HG03175 (cell line): ENCODE results near the gene ZDHHC7.
"Not testable (repeated sequence)": the region's sequence is repeated elsewhere in the genome, so short reads cannot be mapped to it uniquely, and the experiment has no call there.

Experiments used
- ATAC-seq: cut with Tn5 transposase; IDR thresholded peaks from one replicate; pipeline ENCODE4 v1.9.1; 2021; ENCODE audit warnings: mild to moderate bottlenecking, moderate library complexity; ENCODE audit not compliant: unreplicated experiment

The ZDHHC7 gene

GRCh38 chr16:85010931-85011845, at the start of gene ZDHHC7:
Gene ZDHHC7 (minus strand): TSS chr16:85011535. CDS start chr16:84990618, 20,917 bp downstream.
- peak; percentile 90 for ATAC-seq

GRCh38 chr16:85058909-85059308, 47.6 kb upstream of the ZDHHC7 start:
- no peak for ATAC-seq

GRCh38 chr16:85057948-85058347, 46.6 kb upstream of the ZDHHC7 start:
- ATAC-seq = no peak

DNA sequence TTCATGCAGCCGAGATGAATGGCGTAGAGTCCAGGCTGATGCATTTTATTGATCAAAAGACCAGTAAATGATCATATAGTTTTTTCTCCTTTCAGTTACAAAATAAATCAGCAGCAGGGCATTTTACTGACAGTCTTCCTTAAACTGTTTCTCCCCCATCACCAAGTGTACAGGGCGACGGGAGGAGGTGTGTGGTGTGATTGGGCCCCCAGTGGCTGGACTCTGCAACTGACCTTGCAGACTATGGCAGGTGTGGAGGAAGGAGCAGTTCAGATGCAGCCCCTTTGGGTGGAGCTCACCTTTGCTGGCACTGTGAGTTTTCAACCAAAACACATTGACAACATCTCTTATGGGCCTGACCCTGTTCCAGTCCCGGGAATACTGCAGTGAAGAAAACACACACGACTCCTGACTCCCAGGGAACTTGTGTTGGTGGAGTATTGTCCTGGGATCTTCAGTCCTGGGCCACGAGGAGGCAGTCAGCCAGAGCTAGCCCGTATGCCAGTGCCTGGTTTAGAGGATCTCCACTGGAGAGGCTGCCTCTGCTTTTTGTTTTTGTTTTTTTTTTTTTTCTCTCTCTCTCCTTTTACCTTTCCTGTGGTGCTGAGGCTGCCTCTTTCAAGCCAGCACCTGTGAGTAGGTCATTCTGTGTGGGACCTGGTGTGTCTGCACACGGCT, 46.0 kb upstream of the ZDHHC7 start:
- no peak for ATAC-seq

DNA sequence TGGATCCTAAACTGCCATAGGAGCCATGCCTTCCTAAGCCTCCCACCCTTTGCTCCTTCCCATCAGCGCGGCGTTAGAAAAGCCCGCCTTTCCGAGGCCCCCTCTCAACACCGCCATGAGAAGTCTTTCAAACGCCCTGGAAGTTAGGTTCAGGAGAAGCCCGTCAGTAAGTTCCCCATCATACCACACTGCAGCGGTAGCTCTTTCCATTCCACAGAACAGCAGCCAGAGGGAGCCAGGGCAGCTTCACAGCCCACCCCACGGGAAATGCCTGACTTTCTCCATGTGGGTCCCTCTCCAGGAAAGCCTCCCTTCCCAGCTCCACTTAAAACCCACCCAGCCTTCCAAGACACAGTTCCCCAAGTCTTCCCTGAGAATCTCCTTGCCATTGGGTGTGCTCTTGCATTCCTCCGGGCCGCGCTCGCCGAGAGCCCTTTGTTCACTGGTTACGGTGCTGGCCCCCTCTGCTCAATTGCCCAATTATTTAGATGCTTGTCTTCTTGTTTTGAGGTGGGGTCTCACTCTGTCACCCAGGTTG, 44.9 kb upstream of the ZDHHC7 start:
- no peak for ATAC-seq

- peak; percentile 92 for ATAC-seq
These were observed 44.3 kb upstream of the ZDHHC7 start for GRCh38 chr16:85055493-85056210.

DNA sequence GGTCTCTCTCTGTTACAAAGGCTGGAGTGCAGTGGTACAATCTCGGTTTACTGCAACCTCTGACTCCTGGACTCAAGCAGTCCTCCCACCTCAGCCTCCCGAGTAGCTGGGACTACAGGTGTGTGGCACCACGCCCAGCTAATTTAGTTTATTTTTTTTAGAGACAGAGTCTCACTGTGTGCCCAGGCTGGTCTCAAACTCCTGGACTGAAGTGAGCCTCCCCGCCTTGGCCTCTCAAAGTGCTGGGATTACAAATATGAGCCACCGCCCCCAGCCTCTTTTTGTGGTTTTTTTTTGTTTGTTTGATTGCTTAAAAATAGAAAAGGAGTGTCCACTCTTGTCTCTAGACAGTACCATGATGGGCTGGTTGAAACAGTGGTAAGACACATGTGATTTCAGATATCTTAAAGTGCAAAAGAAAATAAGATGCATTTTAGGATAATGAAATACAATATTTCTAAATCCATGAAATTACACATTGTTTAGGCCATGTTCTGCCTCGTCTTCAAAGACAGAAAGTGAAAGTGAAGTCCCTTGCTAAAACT, 43.7 kb upstream of the ZDHHC7 start:
- ATAC-seq = no peak

GRCh38 chr16:85054321-85054720, 43.0 kb upstream of the ZDHHC7 start:
- ATAC-seq = not testable (repeated sequence)

DNA sequence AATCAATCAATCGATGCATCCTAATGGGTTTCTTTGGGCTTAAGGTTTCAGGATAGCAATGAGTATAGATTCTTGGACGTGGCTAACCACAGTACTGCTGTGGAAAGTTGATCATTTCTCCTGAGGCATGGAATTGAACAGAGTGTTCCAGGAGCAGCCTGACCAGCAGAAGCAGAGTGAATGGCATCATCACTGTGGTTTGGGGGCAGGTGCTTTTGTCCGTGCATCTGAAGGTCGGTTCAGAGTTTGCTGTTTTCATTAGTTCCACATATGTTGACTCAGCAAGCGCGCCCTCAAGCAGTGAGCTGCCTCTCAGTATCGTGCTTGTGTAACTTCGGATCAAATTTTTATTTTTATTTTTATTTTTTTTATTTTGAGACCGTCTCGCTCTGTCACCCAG, 41.2 kb upstream of the ZDHHC7 start:
- ATAC-seq = no peak

DNA sequence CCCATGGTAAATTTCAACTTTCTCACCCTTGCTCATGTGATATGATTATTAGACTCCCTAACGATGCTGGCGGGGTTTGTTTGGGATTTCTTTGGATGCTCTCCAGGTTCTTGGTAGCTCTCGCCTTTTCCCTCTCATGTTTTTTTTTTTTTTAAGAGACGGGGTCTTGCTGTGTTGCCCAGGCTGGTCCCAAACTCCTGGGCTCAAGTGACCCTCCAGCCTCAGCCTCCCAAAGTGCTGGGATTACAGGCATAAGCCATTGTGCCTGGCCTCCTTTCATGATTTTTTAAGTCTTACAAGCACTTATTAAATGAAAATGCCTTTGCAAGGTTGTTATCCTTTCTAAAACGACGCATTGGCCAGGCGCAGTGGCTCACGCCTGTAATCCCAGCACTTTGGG, 40.3 kb upstream of the ZDHHC7 start:
- no peak for ATAC-seq

- ATAC-seq = no peak
These were observed 39.8 kb upstream of the ZDHHC7 start for GRCh38 chr16:85051067-85051581.

GRCh38 chr16:85049706-85050305, 38.5 kb upstream of the ZDHHC7 start:
- no peak for ATAC-seq

- no peak for ATAC-seq
These were observed 37.7 kb upstream of the ZDHHC7 start for GRCh38 chr16:85048921-85049562.

DNA sequence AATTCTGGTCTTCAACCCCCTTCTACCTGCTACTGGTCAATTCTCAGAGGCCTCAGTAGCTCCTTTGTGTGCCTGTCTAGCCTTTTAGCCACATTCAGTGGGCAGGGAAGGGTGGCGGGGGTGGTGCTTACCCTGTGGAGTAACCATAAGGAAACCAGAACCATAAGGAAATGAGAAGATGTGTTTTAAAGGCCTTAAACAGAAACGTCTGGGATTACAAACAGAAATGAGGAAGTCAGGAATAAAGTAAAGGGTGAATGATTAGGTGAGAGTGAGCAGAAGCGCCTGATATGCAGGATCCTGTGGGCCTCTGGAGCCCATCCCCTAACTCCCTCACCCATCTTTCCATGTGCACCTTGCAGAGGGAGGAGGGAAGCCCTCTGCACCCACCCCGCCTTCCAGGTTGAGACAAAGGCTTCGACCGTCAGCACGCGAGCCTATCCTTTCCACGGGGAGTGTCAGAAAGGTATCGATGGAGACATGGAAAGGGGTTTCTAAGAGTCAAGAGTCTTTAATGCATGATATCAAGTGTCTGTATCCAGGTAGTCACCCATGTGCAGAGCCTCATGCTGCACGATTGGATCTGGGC, 36.6 kb upstream of the ZDHHC7 start:
- no peak for ATAC-seq

DNA sequence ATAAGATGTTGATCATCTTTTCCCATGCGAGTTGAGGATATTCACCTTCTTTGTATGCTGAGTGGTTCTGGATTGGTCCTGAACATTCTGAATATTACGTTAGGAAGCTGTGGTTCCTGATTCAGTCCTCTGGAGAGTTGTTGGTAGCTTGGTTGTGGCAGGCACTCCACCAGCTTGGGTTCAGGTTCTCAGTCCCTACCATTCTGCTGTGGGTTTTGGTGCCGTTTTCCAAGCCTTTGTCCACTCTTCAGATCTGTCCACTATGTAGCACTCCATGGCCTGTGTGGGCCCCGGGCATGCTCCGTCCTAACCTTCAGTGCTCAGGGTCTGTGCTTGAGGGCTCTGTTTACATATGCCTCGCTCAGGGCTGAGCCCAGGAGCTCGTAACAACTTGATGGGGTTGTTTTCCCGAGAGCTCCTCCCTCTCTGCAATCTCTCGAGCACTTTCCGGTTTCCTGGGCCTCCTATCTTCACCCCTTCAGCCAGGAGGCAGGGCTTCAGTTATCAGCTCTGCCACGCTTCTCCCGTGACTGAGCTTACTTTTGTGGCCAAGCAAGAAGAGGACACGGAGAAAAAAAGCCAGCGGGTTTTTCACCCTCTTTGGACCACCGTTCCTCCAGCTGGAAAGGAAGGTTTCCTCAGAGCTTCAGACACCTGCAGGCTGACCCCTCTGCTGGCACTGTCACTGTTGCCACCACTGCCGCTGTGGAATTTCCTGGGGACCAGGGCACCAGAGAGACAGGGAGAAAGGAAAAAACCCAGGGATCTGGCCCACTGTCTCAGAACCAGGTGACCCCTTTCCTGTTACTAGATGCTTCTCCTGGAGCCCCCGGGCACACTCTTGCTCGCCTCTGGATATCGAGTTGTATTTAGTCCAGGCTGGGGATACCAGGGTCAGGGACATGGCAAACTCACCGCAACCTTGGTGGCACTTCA, 35.9 kb upstream of the ZDHHC7 start:
- no peak for ATAC-seq

DNA sequence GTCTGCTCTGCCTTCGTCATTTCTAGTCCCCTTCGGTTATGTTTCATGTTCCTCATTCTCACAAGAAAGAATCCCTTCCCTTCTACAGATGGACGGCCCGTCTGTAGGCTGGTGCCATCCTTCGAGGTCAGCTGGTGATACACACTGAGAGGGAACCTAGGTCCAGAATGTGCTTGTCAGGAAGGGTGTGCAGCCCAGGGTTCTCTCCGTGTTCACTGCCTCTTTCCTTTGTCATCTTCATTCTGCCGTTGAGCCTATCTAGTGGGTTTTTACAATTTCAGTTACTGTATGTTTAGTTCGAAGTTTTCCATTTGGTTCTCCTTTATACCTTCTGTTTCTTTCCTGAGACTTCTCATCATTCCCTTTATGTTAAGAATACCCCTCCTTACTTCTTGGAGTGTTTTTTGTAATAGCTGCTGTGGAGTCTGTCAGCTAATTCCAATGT, 35.2 kb upstream of the ZDHHC7 start:
- no peak for ATAC-seq

DNA sequence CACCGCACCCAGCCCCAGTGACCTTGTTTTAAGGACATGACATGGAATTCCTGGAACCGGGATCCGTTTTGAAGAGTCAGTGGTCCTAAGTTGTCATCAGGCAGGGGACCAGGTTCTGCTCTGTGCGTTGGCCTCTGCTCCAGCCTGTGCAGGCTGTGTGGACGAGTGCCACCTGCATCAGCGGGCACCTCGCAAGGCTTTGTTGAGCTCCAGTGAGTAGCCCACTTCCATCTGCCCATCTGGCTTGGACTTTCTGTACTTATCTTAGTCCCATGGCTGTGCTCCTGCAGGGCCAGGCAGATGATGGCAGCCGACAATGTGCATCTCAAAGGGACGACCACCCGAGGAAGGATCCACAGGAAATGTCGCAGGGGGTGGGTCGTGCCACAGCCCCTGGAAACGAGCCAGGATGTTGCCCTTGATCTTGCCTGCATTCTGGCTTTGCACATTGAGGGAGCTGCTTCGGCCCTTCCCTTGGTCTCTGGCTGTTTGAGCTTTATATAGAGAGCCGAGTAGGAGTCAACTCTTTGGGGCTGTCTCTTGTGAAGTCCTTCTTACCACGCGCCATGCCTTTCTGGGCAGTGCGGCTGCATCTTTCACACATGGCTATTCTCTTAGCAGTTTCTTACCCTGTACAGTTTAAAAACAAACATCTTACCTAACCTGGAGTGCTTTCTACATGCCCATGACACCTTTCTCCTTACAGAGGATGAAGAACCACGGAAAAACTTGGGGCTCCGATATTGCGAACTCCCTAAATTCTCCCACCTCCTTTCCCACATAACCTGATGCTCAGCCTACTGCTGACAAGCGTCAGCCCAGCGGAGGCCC, 34.5 kb upstream of the ZDHHC7 start:
- no peak for ATAC-seq
